Measurements from ENCODE around the gene ALX4.

ALX4 gene

DNA sequence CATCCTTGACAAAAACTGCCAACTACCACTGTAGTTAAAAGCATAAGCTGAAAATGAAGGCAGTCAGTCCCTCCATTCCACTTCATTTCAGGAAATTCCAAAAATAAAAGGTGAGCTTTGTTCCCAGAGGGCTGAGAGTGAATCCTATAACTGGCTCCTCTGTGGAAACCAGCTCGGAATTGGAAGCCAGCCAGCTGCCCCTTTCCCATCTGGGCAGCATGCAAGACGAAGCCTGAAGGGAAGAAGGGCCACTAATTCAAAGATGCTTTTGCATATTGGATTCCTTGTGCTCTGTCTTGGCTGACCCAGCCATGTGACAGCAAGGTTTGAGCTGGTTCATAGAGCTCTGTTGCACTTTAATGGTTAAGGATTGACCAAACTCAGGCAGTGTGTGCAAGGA lies 83.4 kb downstream of the ALX4 start:
- DNase-seq (ENCODE audit: insufficient read length, low spot score) (no peak), FAIRE-seq (no peak)
- no peak for TF ChIP-seq POU2F2 (IDR thresholded peaks at IDR 0.05; ENCODE audit: low read depth, low read length)
- TF ChIP-seq TAF1 (IDR thresholded peaks at IDR 0.05; ENCODE audit: low read depth, low read length), result no peak
- no peak for TF ChIP-seq POLR2A (IDR thresholded peaks at IDR 0.05; ENCODE audit: low read depth, low read length)
- TF ChIP-seq PAX5 (IDR thresholded peaks at IDR 0.05; ENCODE audit: insufficient read depth, low read length, severe bottlenecking), result no peak
- TF ChIP-seq POLR2AphosphoS5 (IDR thresholded peaks at IDR 0.05; ENCODE audit: low read depth, low read length), result no peak
- TF ChIP-seq SPI1 (IDR thresholded peaks at IDR 0.05; ENCODE audit: low read depth, low read length), result no peak

DNA sequence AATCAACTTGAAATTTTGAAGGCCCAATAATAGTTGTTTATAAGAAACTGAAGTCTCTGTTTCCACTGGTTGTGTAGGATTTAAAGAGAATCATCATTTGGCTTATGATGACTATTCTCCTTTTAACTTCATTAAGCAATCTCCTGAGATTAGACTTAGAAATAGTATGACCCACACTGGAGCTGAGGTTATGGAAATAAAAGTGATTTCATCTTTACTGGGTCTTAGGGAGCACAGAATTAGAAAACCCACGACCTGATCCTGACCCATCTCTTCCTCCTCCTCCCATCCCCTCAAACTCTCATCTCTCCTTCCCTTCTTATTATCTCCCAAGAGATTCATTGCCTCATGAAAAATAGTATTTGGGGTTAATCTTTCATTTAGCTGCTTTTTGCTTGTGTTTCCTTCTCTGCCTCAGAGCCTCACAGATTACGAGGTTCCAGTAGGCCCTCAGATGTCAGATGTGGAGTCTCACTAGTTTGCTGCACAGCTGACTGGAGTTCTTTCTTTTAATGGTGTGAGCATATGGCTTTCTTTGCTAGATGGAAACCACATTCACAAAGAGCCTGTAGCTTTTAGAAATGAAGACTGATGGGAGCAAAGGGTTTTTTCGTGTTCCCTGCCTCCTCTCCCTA lies 85.0 kb downstream of the ALX4 start:
- TF ChIP-seq TAF1 (IDR thresholded peaks at IDR 0.05; ENCODE audit: low read depth, low read length), result no peak
- no peak for TF ChIP-seq POU2F2 (IDR thresholded peaks at IDR 0.05; ENCODE audit: low read depth, low read length)
- TF ChIP-seq POLR2AphosphoS5 (IDR thresholded peaks at IDR 0.05; ENCODE audit: low read depth, low read length), result no peak
- no peak for TF ChIP-seq PAX5 (IDR thresholded peaks at IDR 0.05; ENCODE audit: insufficient read depth, low read length, severe bottlenecking)
- no peak for TF ChIP-seq POLR2A (IDR thresholded peaks at IDR 0.05; ENCODE audit: low read depth, low read length)
- TF ChIP-seq SPI1 (IDR thresholded peaks at IDR 0.05; ENCODE audit: low read depth, low read length), result no peak
- FAIRE-seq, result no peak

GRCh38 chr11:44223238-44223637 lies 86.7 kb downstream of the ALX4 start:
- FAIRE-seq, result no peak
- no peak for TF ChIP-seq TAF1 (IDR thresholded peaks at IDR 0.05; ENCODE audit: low read depth, low read length)
- TF ChIP-seq POLR2AphosphoS5 (IDR thresholded peaks at IDR 0.05; ENCODE audit: low read depth, low read length), result no peak
- no peak for TF ChIP-seq POLR2A (IDR thresholded peaks at IDR 0.05; ENCODE audit: low read depth, low read length)
- TF ChIP-seq SPI1 (IDR thresholded peaks at IDR 0.05; ENCODE audit: low read depth, low read length), result no peak
- DNase-seq (ENCODE audit: insufficient read length, low spot score), result no peak

More for the DNA sequence above, 85.0 kb downstream of the ALX4 start:
- DNase-seq (ENCODE audit: insufficient read length, low spot score), result no peak

GRCh38 chr11:44221992-44222391 lies 87.9 kb downstream of the ALX4 start:
- no peak for TF ChIP-seq TAF1 (IDR thresholded peaks at IDR 0.05; ENCODE audit: low read depth, low read length)
- TF ChIP-seq POLR2AphosphoS5 (IDR thresholded peaks at IDR 0.05; ENCODE audit: low read depth, low read length), result no peak
- no peak for TF ChIP-seq SPI1 (IDR thresholded peaks at IDR 0.05; ENCODE audit: low read depth, low read length)
- no peak for TF ChIP-seq POU2F2 (IDR thresholded peaks at IDR 0.05; ENCODE audit: low read depth, low read length)
- no peak for TF ChIP-seq POLR2A (IDR thresholded peaks at IDR 0.05; ENCODE audit: low read depth, low read length)
- no peak for TF ChIP-seq PAX5 (IDR thresholded peaks at IDR 0.05; ENCODE audit: insufficient read depth, low read length, severe bottlenecking)
- DNase-seq (ENCODE audit: insufficient read length, low spot score) (no peak), FAIRE-seq (no peak)

GRCh38 chr11:44221456-44221855 lies 88.5 kb downstream of the ALX4 start:
- no peak for DNase-seq (ENCODE audit: insufficient read length, low spot score)
- TF ChIP-seq POLR2A (IDR thresholded peaks at IDR 0.05; ENCODE audit: low read depth, low read length) (no peak), PAX5 (IDR thresholded peaks at IDR 0.05; ENCODE audit: insufficient read depth, low read length, severe bottlenecking) (no peak)
- FAIRE-seq, result no peak

GRCh38 chr11:44219830-44220796 lies 89.8 kb downstream of the ALX4 start:
- TF ChIP-seq POLR2AphosphoS5 (IDR thresholded peaks at IDR 0.05; ENCODE audit: low read depth, low read length) (no peak), POLR2A (IDR thresholded peaks at IDR 0.05; ENCODE audit: low read depth, low read length) (no peak), SPI1 (IDR thresholded peaks at IDR 0.05; ENCODE audit: low read depth, low read length) (no peak), TAF1 (IDR thresholded peaks at IDR 0.05; ENCODE audit: low read depth, low read length) (no peak), PAX5 (IDR thresholded peaks at IDR 0.05; ENCODE audit: insufficient read depth, low read length, severe bottlenecking) (no peak), POU2F2 (IDR thresholded peaks at IDR 0.05; ENCODE audit: low read depth, low read length) (no peak)
- FAIRE-seq (no peak), DNase-seq (ENCODE audit: insufficient read length, low spot score) (no peak)

DNA sequence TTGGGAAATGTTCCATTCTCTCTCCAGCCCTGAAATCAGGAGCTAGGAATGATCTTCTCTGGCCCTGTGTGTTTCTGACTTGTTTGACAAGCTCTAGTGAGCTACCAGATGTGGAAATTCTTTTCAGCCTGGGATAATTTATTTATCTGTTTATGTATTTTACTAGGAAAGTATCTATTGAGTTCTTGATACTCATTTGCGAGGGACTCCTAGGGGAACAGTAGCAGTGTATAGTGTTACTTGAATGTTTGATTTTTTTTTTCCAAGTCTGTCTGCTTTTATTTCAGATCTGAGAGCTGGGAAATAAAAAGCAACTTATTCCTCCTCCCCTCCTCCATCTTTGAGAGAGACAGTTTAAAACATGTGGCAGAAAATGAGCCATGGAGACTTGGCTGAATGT lies 92.5 kb downstream of the ALX4 start:
- no peak for DNase-seq (ENCODE audit: insufficient read length, low spot score)
- TF ChIP-seq POLR2AphosphoS5 (IDR thresholded peaks at IDR 0.05; ENCODE audit: low read depth, low read length) (no peak), POLR2A (IDR thresholded peaks at IDR 0.05; ENCODE audit: low read depth, low read length) (no peak), POU2F2 (IDR thresholded peaks at IDR 0.05; ENCODE audit: low read depth, low read length) (no peak), PAX5 (IDR thresholded peaks at IDR 0.05; ENCODE audit: insufficient read depth, low read length, severe bottlenecking) (no peak), SPI1 (IDR thresholded peaks at IDR 0.05; ENCODE audit: low read depth, low read length) (no peak), TAF1 (IDR thresholded peaks at IDR 0.05; ENCODE audit: low read depth, low read length) (no peak)
- no peak for FAIRE-seq

GRCh38 chr11:44213148-44213547 lies 96.8 kb downstream of the ALX4 start:
- no peak for FAIRE-seq
- TF ChIP-seq PAX5 (IDR thresholded peaks at IDR 0.05; ENCODE audit: insufficient read depth, low read length, severe bottlenecking) (no peak), POLR2A (IDR thresholded peaks at IDR 0.05; ENCODE audit: low read depth, low read length) (no peak), POU2F2 (IDR thresholded peaks at IDR 0.05; ENCODE audit: low read depth, low read length) (no peak), SPI1 (IDR thresholded peaks at IDR 0.05; ENCODE audit: low read depth, low read length) (no peak), POLR2AphosphoS5 (IDR thresholded peaks at IDR 0.05; ENCODE audit: low read depth, low read length) (no peak), TAF1 (IDR thresholded peaks at IDR 0.05; ENCODE audit: low read depth, low read length) (no peak)
- no peak for DNase-seq (ENCODE audit: insufficient read length, low spot score)

- DNase-seq (ENCODE audit: insufficient read length, low spot score) (no peak), FAIRE-seq (no peak)
- TF ChIP-seq TAF1 (IDR thresholded peaks at IDR 0.05; ENCODE audit: low read depth, low read length), result no peak
- no peak for TF ChIP-seq SPI1 (IDR thresholded peaks at IDR 0.05; ENCODE audit: low read depth, low read length)
- TF ChIP-seq PAX5 (IDR thresholded peaks at IDR 0.05; ENCODE audit: insufficient read depth, low read length, severe bottlenecking), result no peak
- no peak for TF ChIP-seq POU2F2 (IDR thresholded peaks at IDR 0.05; ENCODE audit: low read depth, low read length)
- TF ChIP-seq POLR2AphosphoS5 (IDR thresholded peaks at IDR 0.05; ENCODE audit: low read depth, low read length), result no peak
- TF ChIP-seq POLR2A (IDR thresholded peaks at IDR 0.05; ENCODE audit: low read depth, low read length), result no peak
Observed at GRCh38 chr11:44212128-44212527, 97.8 kb downstream of the ALX4 start.

Data from GM12891 (cell line).